CD4-positive, alpha-beta T cell treated with Interleukin-1 beta for 1 hour (primary cell): ENCODE data around the gene NFATC2.

Source experiments
- DNase-seq, 2 donors: peaks; one replicate each; pipeline ENCODE4 v3.0.0-alpha.2; 2020 to 2022

Gene NFATC2

DNA sequence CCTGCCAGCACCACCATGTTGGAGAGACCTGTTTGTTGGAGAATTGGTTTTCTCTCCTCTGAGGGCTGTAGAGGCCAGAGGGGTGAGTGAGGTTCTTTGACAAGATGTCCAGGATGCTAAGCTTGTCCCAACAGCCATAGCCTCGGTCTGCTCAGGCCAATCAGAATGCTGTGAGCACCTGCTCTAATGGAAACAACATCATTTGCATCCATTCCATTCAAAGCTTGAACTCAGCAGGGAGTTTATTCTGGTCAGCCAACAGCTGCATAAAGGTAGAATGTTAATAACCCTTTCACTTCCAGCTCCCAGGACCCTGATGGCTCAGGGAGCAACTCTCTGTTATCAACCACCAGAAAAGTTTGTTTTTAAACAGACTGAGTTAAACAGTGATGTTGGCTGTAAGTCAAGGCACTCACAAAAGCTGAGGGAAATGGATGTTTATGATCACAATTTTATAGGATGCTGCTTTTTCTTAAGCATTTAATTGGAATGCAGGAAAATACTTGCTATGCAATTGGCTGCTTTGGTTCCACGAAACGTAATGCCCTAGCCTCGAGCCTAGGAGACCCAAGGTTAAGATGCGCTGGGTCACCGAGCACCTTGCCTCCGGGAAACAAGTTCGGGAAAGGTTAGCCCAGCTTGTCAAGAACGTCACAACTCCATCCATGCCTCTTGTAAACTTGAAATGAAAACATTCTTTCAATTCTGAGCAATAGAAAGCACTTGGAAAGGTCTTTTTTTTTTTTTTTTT, 155.2 kb downstream of the NFATC2 start:
- no peak for DNase-seq

DNA sequence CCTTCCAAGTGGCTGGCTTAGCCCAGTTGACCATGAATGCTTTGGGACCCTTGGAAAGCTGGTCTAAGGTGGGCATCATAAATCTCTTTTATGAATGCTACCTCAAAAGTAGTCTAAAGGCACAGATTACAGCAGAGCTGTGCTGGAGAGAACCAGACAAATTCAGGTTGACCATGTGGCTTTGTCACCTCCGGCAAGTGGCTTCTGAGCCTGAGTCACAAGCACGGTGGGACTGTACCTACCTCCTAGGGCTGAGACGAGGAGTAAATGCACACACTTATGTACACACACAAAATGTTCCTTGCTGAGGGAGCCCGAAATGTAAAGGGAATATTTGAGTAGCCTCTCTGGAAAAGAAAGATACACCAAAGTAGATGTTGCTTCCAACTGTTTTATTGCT, 155.9 kb downstream of the NFATC2 start:
- DNase-seq: peak; percentile 34 to 45

DNA sequence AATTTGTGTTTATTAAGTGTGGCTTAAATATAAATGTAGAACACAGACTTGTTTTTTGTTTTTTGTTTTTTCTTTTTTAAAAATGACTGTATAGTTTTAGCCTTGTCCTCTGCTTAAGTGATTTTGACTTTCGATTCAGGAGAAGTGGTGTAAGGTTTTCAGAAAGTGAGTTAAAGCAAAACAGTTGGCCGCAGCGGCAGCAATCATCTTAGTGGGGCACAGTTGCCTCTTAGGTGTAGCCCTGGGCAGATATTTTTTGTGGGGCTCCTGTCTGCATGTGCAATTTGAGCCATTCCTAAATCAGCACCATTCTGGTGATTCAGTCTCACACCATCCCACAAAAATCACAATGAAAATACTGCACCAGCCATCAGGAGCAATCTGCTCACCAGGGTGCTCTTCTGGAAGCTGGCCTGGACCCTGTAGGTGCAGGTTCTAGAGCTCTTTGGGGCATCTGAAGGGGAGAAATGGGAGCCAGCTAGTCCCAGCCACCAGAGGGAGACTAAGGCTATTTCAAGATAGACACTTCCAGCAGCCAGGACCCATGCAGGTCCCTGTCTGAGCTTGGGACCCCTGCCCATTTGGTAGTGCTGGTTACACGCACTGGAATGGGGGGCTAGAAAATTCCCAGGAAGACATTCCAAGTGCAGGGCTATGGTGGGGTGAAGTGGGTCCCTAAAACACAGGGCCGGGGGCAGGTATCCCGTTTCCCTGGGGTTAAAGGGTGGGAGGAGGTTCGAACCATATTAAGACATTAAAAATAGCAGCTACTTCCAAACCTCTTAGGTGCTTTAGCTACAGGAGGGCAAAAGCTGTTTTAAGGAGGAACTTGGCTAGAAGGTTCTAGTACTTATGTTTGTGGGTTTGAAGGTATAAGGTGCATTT, 156.6 kb downstream of the NFATC2 start:
- DNase-seq: peak; percentile 28 to 56

DNA sequence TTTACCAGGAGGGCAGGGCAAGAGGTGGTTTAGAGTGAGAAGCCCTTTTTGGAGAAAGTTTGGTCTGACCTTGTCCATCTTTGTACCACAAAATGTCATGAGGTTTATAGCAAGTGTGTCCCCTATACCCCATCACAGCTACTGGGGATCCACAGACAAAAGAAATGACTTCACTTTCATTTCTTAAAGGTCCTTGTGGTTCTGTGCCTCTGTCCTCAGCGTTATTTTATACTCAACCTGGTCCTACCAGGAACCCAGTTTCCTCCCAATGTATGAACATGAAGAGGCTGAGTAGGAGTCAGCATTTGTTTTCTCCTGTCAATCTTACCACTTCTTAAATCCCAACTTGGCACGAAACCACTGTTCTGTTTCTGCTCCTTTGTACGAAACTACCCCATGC, 157.6 kb downstream of the NFATC2 start:
- no peak for DNase-seq

DNA sequence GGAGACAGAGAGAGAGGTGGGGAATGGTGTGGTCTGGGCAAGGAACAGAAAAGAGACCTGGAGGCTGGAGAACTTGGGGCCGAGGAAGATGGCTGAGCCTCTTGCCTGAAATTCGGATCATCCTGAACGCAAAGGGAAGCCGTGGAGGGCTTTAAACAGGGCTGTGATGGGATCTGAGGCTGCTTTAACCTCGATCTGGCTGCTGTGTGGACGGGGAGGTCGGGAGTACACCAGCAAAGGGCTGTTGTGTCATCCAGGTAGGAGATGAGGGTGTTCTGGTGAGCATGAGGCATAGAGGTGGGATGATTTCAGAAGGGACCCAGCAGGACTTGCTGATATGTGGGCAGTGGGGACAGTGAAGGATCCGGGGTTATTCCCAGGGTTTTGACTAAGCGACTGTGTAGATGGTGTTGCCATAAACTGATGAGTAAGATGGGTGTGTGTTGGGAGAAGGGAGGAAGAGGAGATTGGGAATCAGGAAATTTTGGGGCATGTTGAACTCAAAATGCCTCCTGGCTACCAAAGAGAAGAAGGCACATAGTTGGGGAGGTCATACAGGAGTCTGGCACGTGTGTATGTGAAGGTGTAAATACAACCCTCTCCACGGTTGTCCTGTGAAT, 158.5 kb downstream of the NFATC2 start:
- DNase-seq: no peak

DNA sequence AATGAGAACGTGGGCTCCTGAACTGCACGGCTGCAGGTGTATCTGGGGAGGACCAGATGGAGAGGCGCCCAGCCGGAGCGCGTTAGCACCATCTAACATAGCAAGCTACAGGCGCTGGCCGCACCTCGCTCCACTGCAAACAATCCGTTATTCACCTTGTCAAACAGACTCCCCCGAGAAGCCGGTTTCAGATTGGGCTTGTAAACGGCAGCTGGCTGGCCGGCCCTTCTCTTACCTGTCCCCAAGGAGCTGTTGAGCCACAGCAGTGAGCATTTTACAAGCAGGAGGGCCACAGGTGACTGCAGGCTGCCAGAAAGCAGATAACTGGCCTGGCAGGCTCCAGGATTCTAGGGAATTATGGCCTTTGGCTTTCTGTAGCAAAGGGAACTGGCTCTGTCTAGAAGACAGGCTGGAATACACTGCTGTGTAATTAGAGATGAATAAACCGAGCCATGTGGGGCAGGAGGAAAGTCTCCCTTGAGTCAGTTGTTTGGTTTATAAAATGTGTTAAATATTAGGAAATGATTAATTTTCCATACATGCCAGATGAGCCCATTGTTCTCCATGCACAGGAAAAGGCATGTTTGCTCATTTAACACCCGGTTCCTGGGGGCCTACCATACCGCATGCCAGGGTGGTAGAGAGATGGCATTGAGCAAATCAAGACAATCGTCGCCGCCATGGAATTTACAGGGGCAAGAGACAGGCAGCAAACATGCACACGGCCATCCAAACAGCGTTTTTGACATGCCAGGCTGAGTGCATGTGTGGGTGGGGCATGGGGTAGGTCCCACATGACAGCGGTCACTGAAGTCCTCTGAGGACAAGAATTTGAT, 159.3 kb downstream of the NFATC2 start:
- DNase-seq: no peak

DNA sequence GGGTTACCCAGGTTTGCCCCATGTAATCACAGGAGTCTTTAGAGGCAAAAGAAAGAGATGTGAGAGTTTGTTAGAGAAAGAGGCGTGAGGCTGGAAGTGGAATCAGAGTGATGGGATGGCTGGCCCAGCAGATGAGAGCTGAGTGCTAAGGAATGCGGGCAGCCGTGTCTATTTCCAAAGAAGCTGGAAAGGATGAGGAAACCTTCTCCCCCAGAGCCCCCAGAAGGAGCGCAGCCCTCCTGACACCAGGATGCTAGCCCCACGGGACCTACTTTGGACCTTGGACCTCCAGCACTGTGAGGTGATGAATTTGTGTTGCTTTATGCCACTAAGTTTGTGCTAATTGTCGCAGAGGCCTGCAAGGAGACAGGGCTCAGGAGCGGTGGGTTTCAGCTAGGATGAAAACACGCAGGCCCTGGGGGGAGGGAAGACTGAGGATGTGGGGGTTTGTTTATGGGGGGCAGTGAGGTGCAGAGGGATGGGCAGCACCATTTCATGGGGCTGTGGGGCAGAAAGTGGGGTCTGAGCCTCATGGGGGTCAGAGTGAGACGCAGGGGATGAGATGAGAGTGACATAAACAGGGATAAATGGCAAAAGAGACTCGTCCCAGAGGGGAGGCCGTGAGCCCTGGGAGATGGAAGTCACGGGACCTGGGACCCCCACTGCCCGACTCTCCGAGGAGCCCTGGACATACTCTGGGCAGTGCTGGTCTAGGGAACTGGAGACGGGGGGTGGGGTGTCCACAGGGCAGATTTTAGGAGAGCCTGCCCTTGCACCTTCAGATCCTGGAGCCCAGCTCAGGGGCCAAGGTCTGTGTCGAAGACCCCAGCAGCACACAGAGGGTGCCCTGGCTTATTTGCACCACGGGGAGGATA, 160.2 kb downstream of the NFATC2 start:
- DNase-seq: no peak

DNA sequence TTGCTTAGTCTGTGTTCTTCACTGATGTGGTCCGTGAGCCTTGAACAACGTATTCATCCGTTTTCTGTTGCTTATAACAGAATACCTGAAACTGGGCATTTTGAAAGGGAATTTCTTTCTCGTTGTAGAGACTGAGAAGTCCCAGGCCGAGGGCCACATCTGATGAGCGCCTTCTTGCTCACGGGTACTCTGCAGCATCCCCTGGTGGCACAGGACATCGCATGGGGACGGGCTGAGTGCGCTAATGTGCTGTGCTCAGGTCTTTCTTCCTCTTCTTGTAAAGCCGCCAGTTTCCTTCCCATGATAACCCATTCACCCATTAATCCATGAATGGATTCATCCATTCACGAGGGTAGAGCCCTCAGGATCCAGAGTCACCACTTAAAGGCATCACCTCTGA, 161.0 kb downstream of the NFATC2 start:
- no peak for DNase-seq

DNA sequence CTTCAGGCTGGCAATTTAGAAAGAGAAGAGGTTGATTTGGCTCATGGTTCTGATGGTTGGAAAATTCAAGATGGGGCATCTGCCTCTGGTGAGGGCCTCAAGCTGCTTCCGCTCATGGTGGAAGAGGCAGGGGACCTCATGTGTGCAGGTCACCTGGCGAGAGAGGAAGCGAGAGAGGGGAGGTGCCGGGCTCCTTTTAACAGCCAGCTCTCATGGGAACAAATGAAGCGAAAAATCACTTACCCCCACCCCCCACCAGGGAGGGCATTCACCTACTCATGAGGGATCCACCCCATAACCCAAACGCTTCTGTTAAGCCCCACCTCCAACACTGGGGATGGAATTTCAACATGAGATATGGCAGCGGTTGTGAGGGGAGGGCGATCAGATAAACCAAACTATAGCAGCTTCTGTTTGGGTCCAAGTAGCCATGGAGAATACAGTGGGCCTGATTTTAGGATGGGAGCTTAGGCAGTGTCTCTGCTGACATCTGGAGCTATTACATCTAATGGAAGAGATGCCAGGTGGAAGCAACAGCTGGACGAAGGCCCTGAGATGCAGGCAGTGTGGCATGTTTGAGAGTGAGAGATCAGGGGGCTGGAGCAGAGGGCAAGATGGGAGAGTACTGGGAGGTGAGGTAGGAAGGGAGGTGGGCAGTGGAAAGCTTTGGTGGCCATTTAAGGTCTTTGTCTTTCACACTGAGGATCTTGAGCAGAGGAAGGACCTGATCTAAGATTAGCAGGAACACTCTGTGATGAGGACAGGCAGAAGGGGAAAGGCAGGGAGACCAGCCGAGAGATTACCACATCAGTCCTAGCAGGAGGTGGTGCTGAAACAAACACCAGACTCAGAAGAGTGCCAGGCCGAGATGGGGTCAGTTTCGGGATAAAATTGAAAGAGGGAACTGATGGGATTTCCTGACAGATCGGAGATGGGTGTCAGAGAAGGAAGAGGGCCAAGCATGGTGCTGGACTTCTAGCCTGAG, 161.8 kb downstream of the NFATC2 start:
- DNase-seq: peak in 1 of 2 donors; percentile 25

DNA sequence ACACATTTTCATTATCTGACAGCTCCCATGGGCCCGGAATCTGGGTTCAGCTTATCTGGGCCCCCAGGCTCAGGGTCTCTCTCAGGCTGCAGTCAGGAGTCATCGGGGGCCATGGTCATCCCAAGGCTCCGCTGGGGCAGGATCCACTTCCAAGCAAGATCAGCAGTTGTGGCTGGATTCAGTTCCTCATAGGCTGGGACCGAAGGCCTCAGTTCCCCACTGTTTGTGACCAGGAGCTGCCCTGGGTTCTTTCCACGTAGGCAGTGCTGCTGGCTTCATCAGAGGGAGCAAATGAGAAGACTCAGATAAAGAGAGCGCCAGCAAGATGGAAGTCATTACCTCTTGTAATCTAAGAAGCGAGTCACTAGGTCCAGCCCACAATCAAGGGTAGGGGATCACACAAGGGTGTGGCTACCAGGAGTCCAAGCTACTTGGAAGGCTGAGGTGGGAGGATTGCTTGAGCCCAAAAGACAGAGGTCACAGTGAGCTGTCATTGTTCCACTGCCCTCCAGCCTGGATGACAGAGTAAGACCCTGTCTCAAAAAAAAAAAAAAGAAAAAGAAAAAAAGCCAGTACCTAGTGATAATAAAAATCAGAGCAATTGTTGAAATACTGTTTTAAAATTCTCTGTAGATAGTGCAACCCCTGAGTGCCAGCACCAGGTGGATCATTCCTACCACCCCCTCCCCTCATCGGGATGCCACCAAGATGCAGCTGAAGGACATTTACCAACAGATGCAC, 162.7 kb downstream of the NFATC2 start:
- DNase-seq: no peak

DNA sequence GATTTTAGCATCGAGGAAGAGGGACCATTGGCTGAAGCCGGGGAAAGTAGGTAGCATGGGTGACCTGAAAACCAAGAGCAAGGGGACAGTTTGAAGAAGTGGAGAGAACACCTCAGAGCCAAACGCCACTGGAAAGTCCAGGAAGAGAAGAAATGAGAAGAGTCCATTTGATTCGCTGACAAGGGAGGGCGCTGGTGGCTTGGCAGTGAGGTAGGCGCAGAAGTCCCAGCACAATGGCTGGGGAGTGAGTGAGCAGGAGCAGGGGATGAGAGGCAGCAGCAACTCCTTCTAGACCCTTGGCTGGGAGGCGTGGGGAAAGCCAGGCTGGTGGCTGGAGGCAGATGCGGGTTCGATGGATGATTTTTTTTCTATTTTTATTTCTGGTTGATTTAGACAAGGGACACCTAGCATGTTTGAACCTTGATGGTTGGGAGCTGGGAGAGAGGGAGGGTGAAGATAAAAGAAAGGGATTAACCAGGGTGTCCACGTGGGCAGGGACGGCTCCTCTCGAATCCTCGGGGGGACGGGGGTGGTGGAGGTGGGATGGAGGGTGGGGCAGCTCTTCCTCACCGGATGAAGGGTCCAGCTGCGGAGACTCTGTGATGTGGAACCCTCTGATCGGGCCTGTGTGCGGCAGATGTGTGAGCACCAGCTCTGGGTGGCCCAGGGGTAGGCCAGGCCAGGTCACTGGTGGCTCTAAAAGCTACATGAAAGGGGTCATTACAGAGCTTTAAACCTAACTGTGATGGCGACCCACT, 164.2 kb downstream of the NFATC2 start:
- no peak for DNase-seq

DNA sequence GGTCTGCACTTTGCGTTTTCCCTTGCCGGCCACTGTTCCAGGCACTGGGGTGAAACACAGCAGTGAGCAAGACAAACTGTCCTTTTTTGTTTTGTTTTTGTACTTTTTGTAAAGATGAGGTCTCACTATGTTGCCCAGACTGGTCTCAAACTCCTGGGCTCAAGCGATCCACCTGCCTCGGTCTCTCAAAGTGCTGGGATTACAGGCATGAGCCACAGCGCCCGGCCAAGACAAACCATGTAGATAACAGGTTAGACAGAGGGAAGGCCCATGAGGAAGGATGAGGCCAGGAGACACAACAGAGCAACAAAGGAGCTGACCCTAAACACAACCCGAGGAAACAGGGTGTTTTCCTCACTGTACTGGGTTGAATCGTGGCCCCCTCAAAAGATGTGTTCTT, 165.4 kb downstream of the NFATC2 start:
- no peak for DNase-seq

DNA sequence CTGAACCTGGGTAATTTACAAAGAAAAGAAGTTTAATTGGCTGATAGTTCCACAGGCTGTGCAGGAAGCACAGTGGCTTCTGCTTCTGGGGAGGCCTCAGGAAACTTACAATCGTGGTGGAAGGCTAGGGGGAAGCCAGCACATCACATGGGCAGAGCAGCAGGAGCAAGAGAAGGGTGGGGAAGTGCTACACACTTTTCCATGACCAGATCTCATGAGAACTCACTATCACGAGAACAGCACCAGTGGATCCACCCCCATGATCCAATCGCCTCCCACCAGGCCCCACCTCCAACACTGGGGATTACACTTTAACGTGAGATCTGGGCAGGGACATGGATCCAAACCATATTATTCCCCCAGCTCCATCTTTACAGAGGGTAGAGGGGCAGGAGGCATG, 166.4 kb downstream of the NFATC2 start:
- no peak for DNase-seq

DNA sequence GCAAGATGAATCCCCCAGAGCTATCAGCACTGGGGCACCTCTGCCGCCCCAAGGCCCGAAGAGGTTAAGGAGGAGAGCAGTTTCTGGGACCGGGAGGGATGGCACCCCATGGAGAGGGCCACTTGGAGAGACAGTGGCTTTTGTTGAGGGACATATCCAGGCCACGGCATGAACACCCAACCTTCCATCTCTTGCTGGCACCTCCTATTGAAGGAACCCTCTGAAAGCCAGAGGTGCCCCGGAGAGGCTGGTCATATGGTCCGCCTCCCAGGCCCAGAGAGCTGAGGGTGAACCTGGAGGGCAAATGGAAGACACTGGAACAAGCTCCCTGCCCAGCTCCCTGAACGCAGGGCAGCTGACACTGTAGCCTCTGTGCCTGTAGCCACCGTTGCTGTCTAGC, 167.0 kb downstream of the NFATC2 start:
- no peak for DNase-seq

DNA sequence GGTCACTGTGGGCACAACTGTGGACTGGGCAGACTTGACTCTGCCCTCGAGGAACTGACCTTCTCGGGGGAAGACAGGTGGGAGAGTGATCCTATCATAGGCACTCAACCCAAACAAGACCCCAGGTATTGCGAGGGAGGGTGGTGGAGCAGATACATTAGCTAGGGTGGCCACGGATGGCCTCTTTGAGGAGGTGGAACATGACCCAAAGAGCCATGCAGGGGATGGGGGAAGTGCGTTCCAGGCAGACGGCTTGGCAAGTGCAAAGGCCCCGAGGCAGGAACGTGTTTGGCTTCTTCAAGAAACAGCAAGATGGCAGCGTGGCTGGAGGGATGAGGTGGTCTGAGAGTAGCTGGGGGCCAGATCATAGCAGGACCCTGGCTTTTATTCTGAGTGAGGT, 167.6 kb downstream of the NFATC2 start:
- DNase-seq: no peak

DNA sequence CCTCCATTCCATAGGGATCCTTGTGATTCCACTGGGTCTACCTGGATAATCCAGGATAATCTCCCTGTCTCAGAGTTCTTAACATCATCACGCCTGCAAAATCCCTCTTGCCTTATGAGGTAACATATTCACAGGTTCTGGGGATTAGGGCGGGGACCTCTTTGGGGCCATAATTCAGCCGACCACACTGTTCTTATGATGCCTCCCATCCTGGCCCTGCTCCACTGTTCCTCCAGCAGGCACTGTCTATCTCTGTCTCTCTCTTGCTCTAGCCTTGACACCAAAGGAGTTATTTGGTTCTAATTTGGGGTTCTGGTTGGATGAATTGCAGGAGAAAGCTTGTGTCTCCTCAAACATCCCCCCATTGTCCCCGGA, 168.1 kb downstream of the NFATC2 start:
- no peak for DNase-seq

DNA sequence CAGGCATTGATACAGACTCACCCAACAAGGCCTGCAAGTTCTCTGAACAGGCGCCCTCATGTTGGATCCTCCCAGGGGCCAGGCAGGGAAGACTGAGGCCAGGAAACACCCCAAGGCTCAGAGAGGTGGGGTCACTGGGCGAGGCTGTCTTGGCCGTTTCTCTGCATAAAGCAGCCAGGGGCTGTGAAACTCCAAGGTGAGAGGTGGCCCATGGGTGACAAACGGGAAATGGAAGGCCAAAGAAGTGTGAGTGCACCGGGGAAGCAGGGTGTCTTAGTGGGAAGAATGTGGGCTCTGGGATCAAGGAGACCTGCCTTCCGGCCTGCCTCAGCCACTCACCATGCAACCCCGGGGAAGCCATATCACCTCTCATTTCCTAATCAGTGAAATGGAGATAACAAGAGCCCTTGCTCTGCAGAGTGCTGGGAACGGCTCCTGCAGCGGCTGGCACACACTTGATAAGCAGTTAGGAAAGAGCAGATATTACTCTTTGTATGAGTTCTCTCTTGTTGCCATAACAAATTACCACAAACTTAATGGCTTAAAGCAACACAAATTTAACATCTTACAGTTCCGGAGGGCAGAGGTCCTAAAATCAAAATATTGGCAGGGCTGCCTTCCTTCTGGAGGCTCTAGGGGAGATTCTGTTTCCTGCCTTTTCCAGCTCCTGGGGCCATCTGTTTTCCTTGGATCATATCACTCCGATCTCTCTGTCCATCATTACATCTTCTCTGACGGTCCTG, 168.6 kb downstream of the NFATC2 start:
- no peak for DNase-seq

DNA sequence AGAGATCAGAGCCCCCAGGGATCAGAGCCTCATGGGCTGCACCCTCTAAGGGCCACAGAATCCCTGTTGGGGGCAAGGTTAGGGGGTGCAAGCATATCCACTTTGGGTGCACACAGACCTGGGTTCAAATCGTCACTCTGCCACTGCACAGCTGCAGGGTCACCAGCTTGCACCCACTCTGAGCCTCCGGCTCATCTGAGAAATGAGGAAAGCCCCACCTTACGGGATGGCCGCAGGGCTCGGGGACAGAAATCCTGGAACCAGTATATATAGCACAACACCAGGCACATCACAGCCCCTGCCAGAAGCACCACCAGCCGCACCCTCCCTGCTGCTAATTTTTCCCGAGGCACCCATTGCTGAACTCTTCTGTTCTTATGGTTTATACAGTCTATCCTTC, 169.6 kb downstream of the NFATC2 start:
- DNase-seq: no peak
